Fibroblast of lung (primary cell): Measurements from ENCODE around the gene ATXN1. TPM values are rescaled to one million over a fixed set of nuclear protein-coding genes. Genes with fewer than 3 reads are reported as not detected.

Experiments used
- DNase-seq, 2 donors: peaks; one replicate each; pipeline versions ENCODE4 v3.0.0 to v3.0.0-alpha.2; 2010; ENCODE audit warnings: low read depth in 2 of 2
- H2AFZ ChIP-seq: 2 replicates; pipeline ENCODE4 v1.5.1; 2012; ENCODE audit warnings: low read length, control low read depth, inconsistent platforms
- H3K27ac ChIP-seq: 2 replicates; pipeline ENCODE4 v1.5.1; 2011; ENCODE audit warnings: low read length, control low read depth; ENCODE audit not compliant: insufficient read depth
- H3K27me3 ChIP-seq: 2 replicates; pipeline ENCODE4 v1.5.1; 2011; ENCODE audit warnings: mild to moderate bottlenecking, low read length; ENCODE audit not compliant: control insufficient read depth, insufficient read depth
- H3K36me3 ChIP-seq: 2 replicates; pipeline ENCODE4 v1.5.1; 2011; ENCODE audit warnings: low read length; ENCODE audit not compliant: control insufficient read depth, insufficient read depth
- H3K4me1 ChIP-seq: 2 replicates; pipeline ENCODE4 v1.5.1; 2011; ENCODE audit warnings: low read length; ENCODE audit not compliant: control insufficient read depth, insufficient read depth; ENCODE audit errors: extremely low read depth
- H3K4me2 ChIP-seq: 2 replicates; pipeline ENCODE4 v1.5.1; 2011; ENCODE audit warnings: low read length, control low read depth; ENCODE audit not compliant: insufficient read depth; ENCODE audit errors: extremely low read depth
- H3K4me3 ChIP-seq, 4 experiments: fragments of 200-600 bp in 1 of 4; sonication (generic) in 1 of 4; replicated peaks in 1 of 4; 2 replicates each; pipeline ENCODE4 v1.5.1; 2011 to 2016; ENCODE audit warnings: low read length in 4 of 4, low read depth in 3 of 4, mild to moderate bottlenecking in 3 of 4, control low read depth in 2 of 4, inconsistent platforms in 1 of 4, mixed read lengths in 1 of 4; ENCODE audit not compliant: insufficient read depth in 1 of 4; ENCODE audit errors: control extremely low read depth in 1 of 4
- H3K79me2 ChIP-seq: 2 replicates; pipeline ENCODE4 v1.5.1; 2012; ENCODE audit warnings: mild to moderate bottlenecking, low read length, inconsistent platforms; ENCODE audit not compliant: control insufficient read depth, insufficient read depth
- H3K9ac ChIP-seq: 2 replicates; pipeline ENCODE4 v1.5.1; 2011; ENCODE audit warnings: mild to moderate bottlenecking, low read length, control low read depth; ENCODE audit not compliant: insufficient read depth
- H3K9me3 ChIP-seq: 2 replicates; pipeline ENCODE4 v1.5.1; 2012; ENCODE audit warnings: low read depth, low read length; ENCODE audit not compliant: control insufficient read depth, insufficient read depth
- H4K20me1 ChIP-seq: 2 replicates; pipeline ENCODE4 v1.5.1; 2011; ENCODE audit warnings: low read length; ENCODE audit not compliant: control insufficient read depth, insufficient read depth; ENCODE audit errors: extremely low read depth
- EZH2 ChIP-seq: IDR thresholded peaks from 2 replicates; pipeline ENCODE4 v1.5.1; 2012; ENCODE audit warnings: low read length, control low read depth, mild to moderate bottlenecking; ENCODE audit errors: missing control alignments
- polyA plus RNA-seq, 2 donors: library from polyadenylated mRNA; depleted of rRNA in 1 of 2; stranded (reverse) in 1 of 2; unstranded in 1 of 2; fragments of >200 nt; gene quantifications; 2 replicates each; pipeline ENCODE4 v1.2.1, GENCODE V29; 2011 to 2012; ENCODE audit warnings: missing spikeins in 1 of 2
- total RNA-seq: library from RNA; depleted of rRNA; stranded (reverse); fragments of >200 nt; gene quantifications from 2 replicates; pipeline ENCODE4 v1.2.1, GENCODE V29; 2014
- TF ChIP-seq, protein P1 (sequence below), 2 donors: IDR thresholded peaks in 1 of 2; conservative IDR thresholded peaks in 1 of 2; 1 replicate in 1 of 2; 2 replicates in 1 of 2; pipeline ENCODE4 v1.5.1; 2011 to 2012; ENCODE audit warnings: low read length in 2 of 2, control low read depth in 1 of 2, inconsistent platforms in 1 of 2, low read depth in 1 of 2, mild to moderate bottlenecking in 1 of 2

The ATXN1 gene
- total and polyA plus RNA-seq, 2 donors (not counting 1 experiment from before 2014, with no cell fraction given) = 15.8 to 40.5 TPM

- no peaks in the 10 kb centered on the region for H3K27me3 ChIP-seq
- no peaks in the 10 kb centered on the region for H3K4me1 ChIP-seq
- H2AFZ ChIP-seq = no peak overlapping the region
- H3K4me3 ChIP-seq = no peak overlapping the region
- H4K20me1 ChIP-seq = no peaks in the 10 kb centered on the region
- H3K9ac ChIP-seq = no peak overlapping the region
- H3K4me2 ChIP-seq = no peak overlapping the region
- TF ChIP-seq EZH2 = no peak
- TF ChIP-seq, protein P1, sequence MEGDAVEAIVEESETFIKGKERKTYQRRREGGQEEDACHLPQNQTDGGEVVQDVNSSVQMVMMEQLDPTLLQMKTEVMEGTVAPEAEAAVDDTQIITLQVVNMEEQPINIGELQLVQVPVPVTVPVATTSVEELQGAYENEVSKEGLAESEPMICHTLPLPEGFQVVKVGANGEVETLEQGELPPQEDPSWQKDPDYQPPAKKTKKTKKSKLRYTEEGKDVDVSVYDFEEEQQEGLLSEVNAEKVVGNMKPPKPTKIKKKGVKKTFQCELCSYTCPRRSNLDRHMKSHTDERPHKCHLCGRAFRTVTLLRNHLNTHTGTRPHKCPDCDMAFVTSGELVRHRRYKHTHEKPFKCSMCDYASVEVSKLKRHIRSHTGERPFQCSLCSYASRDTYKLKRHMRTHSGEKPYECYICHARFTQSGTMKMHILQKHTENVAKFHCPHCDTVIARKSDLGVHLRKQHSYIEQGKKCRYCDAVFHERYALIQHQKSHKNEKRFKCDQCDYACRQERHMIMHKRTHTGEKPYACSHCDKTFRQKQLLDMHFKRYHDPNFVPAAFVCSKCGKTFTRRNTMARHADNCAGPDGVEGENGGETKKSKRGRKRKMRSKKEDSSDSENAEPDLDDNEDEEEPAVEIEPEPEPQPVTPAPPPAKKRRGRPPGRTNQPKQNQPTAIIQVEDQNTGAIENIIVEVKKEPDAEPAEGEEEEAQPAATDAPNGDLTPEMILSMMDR (conservative IDR thresholded peaks at IDR 0.05 in 1 of 2, IDR thresholded peaks at IDR 0.05 in 1 of 2; ENCODE audit: low read depth in 1 of 2, low read length in 2 of 2) = no peak
- H3K36me3 ChIP-seq = peaks cover 1% of the 10 kb centered on the region
- no peak for DNase-seq
- H3K27ac ChIP-seq = no peak overlapping the region
- no peaks in the 10 kb centered on the region for H3K79me2 ChIP-seq
- H3K9me3 ChIP-seq = no peaks in the 10 kb centered on the region
Measured at GRCh38 chr6:16488813-16489212, 272.4 kb downstream of the ATXN1 start.

DNA sequence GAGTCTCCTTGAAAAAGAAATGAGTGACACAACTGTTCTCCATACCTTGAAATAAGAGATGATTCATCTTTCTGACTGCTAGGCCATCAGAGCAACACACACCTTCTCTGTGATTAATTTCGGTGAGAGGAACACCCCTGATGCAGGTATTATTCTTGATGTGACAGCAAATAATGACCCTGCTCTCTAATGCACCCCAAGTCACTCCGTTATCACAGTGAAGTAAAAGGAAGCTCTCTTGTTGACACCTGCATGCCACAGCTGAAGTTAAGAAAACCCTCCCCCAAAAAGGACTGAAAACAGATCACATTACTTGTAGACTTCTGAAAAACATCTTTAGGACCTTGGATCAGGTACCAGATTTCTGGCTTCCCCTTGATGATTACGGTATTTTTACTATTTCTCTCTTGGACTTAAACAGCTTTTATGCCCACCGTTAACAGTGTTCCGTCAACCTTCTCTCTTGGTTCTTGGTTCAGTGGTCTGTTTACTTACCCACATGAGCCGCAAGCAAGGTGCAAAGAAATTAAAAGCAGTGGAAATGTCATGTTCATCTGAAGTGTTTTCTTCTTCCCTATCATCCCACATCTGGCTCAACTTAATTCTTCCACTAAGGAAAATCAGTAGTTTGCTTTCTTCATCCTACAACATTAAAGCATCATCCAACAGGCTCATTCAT, 273.1 kb downstream of the ATXN1 start:
- no peak overlapping the region for H3K27ac ChIP-seq
- TF ChIP-seq EZH2 = no peak
- no peaks in the 10 kb centered on the region for H3K79me2 ChIP-seq
- peaks cover 1% of the 10 kb centered on the region for H3K36me3 ChIP-seq
- H3K9me3 ChIP-seq = no peaks in the 10 kb centered on the region
- H3K27me3 ChIP-seq = no peaks in the 10 kb centered on the region
- DNase-seq = no peak
- H3K4me2 ChIP-seq = no peak overlapping the region
- H3K4me1 ChIP-seq = no peaks in the 10 kb centered on the region
- H2AFZ ChIP-seq = no peak overlapping the region
- no peak overlapping the region for H3K4me3 ChIP-seq
- H4K20me1 ChIP-seq = no peaks in the 10 kb centered on the region
- no peak overlapping the region for H3K9ac ChIP-seq

GRCh38 chr6:16486661-16487060, 274.6 kb downstream of the ATXN1 start:
- Histone ChIP-seq H2AFZ (no peak overlapping the region), H3K4me3 (no peak overlapping the region), H3K27me3 (no peaks in the 10 kb centered on the region), H3K9ac (no peak overlapping the region), H3K4me1 (no peaks in the 10 kb centered on the region), H3K4me2 (no peak overlapping the region), H3K27ac (no peak overlapping the region), H3K36me3 (peaks cover 1% of the 10 kb centered on the region), H3K9me3 (no peaks in the 10 kb centered on the region), H3K79me2 (no peaks in the 10 kb centered on the region), H4K20me1 (no peaks in the 10 kb centered on the region)
- no peak for DNase-seq
- no peak for TF ChIP-seq EZH2
- TF ChIP-seq, protein P1 (conservative IDR thresholded peaks at IDR 0.05 in 1 of 2, IDR thresholded peaks at IDR 0.05 in 1 of 2; ENCODE audit: low read depth in 1 of 2, low read length in 2 of 2) = no peak
